IPS-18a (cell line): ENCODE measurements around the gene HS3ST3B1.

ENCODE experiments used
- H3K27ac ChIP-seq: one replicate; pipeline ENCODE4 v1.5.1; 2013; ENCODE audit warnings: low read length
- H3K27me3 ChIP-seq: one replicate; pipeline ENCODE4 v1.6.1; 2013; ENCODE audit warnings: mild to moderate bottlenecking, low read length; ENCODE audit not compliant: control insufficient read depth, insufficient read depth
- H3K36me3 ChIP-seq: one replicate; pipeline ENCODE4 v1.6.1; 2013; ENCODE audit warnings: low read depth, low read length; ENCODE audit not compliant: control insufficient read depth
- H3K4me1 ChIP-seq: one replicate; pipeline ENCODE4 v1.6.1; 2013; ENCODE audit warnings: low read depth, low read length; ENCODE audit not compliant: control insufficient read depth
- H3K4me3 ChIP-seq: one replicate; pipeline ENCODE4 v1.5.1; 2013; ENCODE audit warnings: low read length
- H3K9ac ChIP-seq: one replicate; pipeline ENCODE4 v1.6.1; 2013; ENCODE audit warnings: mild to moderate bottlenecking, low read length, moderate library complexity
- H3K9me3 ChIP-seq: one replicate; pipeline ENCODE4 v1.6.1; 2013; ENCODE audit warnings: low read depth, low read length; ENCODE audit not compliant: control insufficient read depth

Gene HS3ST3B1

GRCh38 chr17:14325618-14326167 is 24.8 kb downstream of the HS3ST3B1 start:
- Histone ChIP-seq H3K4me3 (no peak overlapping the region), H3K9me3 (no peaks in the 10 kb centered on the region), H3K36me3 (no peaks in the 10 kb centered on the region)

GRCh38 chr17:14329900-14330491 is 29.1 kb downstream of the HS3ST3B1 start:
- H3K27ac ChIP-seq = peak overlapping the region; percentile 33
- no peaks in the 10 kb centered on the region for H3K9me3 ChIP-seq
- H3K36me3 ChIP-seq = no peaks in the 10 kb centered on the region
- peaks cover 31% of the 10 kb centered on the region for H3K4me1 ChIP-seq
- no peaks in the 10 kb centered on the region for H3K27me3 ChIP-seq
- peak overlapping the region; percentile 46 for H3K9ac ChIP-seq
- peak overlapping the region; percentile 29 for H3K4me3 ChIP-seq

More at GRCh38 chr17:14325618-14326167, 24.8 kb downstream of the HS3ST3B1 start:
- Histone ChIP-seq H3K9ac (no peak overlapping the region), H3K4me1 (peaks cover 28% of the 10 kb centered on the region), H3K27ac (no peak overlapping the region), H3K27me3 (peaks cover 8% of the 10 kb centered on the region)

GRCh38 chr17:14330492-14330962 is 29.6 kb downstream of the HS3ST3B1 start:
- Histone ChIP-seq H3K27me3 (no peaks in the 10 kb centered on the region), H3K9ac (peak overlapping the region; percentile 46)

GRCh38 chr17:14331225-14331981 is 30.5 kb downstream of the HS3ST3B1 start:
- Histone ChIP-seq H3K36me3 (no peaks in the 10 kb centered on the region), H3K27ac (no peak overlapping the region), H3K27me3 (no peaks in the 10 kb centered on the region), H3K4me3 (peak overlapping the region; percentile 29), H3K9ac (peak overlapping the region; percentile 46), H3K9me3 (no peaks in the 10 kb centered on the region), H3K4me1 (peaks cover 35% of the 10 kb centered on the region)

More at GRCh38 chr17:14330492-14330962, 29.6 kb downstream of the HS3ST3B1 start:
- peaks cover 31% of the 10 kb centered on the region for H3K4me1 ChIP-seq
- no peaks in the 10 kb centered on the region for H3K36me3 ChIP-seq
- H3K4me3 ChIP-seq = peak overlapping the region; percentile 29
- no peaks in the 10 kb centered on the region for H3K9me3 ChIP-seq
- peak overlapping the region; percentile 33 for H3K27ac ChIP-seq

GRCh38 chr17:14331982-14332298 is 31.1 kb downstream of the HS3ST3B1 start:
- Histone ChIP-seq H3K27me3 (no peaks in the 10 kb centered on the region), H3K27ac (no peak overlapping the region), H3K4me1 (peaks cover 35% of the 10 kb centered on the region), H3K9me3 (no peaks in the 10 kb centered on the region), H3K9ac (peak overlapping the region; percentile 7), H3K4me3 (peak overlapping the region; percentile 25), H3K36me3 (no peaks in the 10 kb centered on the region)

- H3K4me1 ChIP-seq = peaks cover 35% of the 10 kb centered on the region
These were observed 31.4 kb downstream of the HS3ST3B1 start for GRCh38 chr17:14332331-14332730.

GRCh38 chr17:14333506-14333905 is 32.6 kb downstream of the HS3ST3B1 start:
- no peak overlapping the region for H3K27ac ChIP-seq
- H3K4me3 ChIP-seq = no peak overlapping the region
- H3K27me3 ChIP-seq = no peaks in the 10 kb centered on the region
- no peak overlapping the region for H3K9ac ChIP-seq
- H3K36me3 ChIP-seq = no peaks in the 10 kb centered on the region
- H3K9me3 ChIP-seq = no peaks in the 10 kb centered on the region
- peaks cover 31% of the 10 kb centered on the region for H3K4me1 ChIP-seq

More at GRCh38 chr17:14332331-14332730, 31.4 kb downstream of the HS3ST3B1 start:
- no peaks in the 10 kb centered on the region for H3K36me3 ChIP-seq
- H3K9ac ChIP-seq = peak overlapping the region; percentile 7
- no peaks in the 10 kb centered on the region for H3K9me3 ChIP-seq
- H3K27me3 ChIP-seq = no peaks in the 10 kb centered on the region
- H3K27ac ChIP-seq = no peak overlapping the region
- peak overlapping the region; percentile 25 for H3K4me3 ChIP-seq

GRCh38 chr17:14334276-14334840 is 33.5 kb downstream of the HS3ST3B1 start:
- Histone ChIP-seq H3K36me3 (no peaks in the 10 kb centered on the region), H3K27ac (no peak overlapping the region), H3K9ac (no peak overlapping the region), H3K4me3 (no peak overlapping the region), H3K27me3 (no peaks in the 10 kb centered on the region), H3K9me3 (no peaks in the 10 kb centered on the region), H3K4me1 (peaks cover 31% of the 10 kb centered on the region)

GRCh38 chr17:14334919-14335318 is 34.0 kb downstream of the HS3ST3B1 start:
- H3K9ac ChIP-seq = no peak overlapping the region
- H3K4me3 ChIP-seq = no peak overlapping the region
- no peaks in the 10 kb centered on the region for H3K27me3 ChIP-seq
- H3K9me3 ChIP-seq = no peaks in the 10 kb centered on the region
- no peaks in the 10 kb centered on the region for H3K36me3 ChIP-seq
- peaks cover 27% of the 10 kb centered on the region for H3K4me1 ChIP-seq
- no peak overlapping the region for H3K27ac ChIP-seq

- Histone ChIP-seq H3K4me3 (no peak overlapping the region), H3K27me3 (no peaks in the 10 kb centered on the region), H3K27ac (no peak overlapping the region), H3K4me1 (peaks cover 23% of the 10 kb centered on the region), H3K9me3 (no peaks in the 10 kb centered on the region), H3K9ac (no peak overlapping the region), H3K36me3 (no peaks in the 10 kb centered on the region)
These were observed 35.5 kb downstream of the HS3ST3B1 start for GRCh38 chr17:14336418-14336817.

- H3K9ac ChIP-seq = no peak overlapping the region
- no peak overlapping the region for H3K4me3 ChIP-seq
- no peak overlapping the region for H3K27ac ChIP-seq
- H3K9me3 ChIP-seq = no peaks in the 10 kb centered on the region
- H3K27me3 ChIP-seq = no peaks in the 10 kb centered on the region
- no peaks in the 10 kb centered on the region for H3K36me3 ChIP-seq
- H3K4me1 ChIP-seq = peaks cover 15% of the 10 kb centered on the region
These were observed 36.8 kb downstream of the HS3ST3B1 start for GRCh38 chr17:14337596-14338079.
